OCI-LY3 (cell line): ENCODE measurements around the gene TMEM101.
"Not testable (repeated sequence)": the region's sequence is repeated elsewhere in the genome, so short reads cannot be mapped to it uniquely, and the experiment has no call there.

Experiments
- H2AFZ ChIP-seq: fragments of 200-600, 300-600 bp; shearing (Covaris generic); 2 replicates; pipeline ENCODE4 v1.6.0; 2014; ENCODE audit warnings: antibody characterized with exemption, low read depth, low read length
- H3K27ac ChIP-seq: fragments of 200-600, 300-600 bp; sonication (generic); 2 replicates; pipeline ENCODE4 v1.5.1; 2014; ENCODE audit warnings: mild to moderate bottlenecking, low read length, moderate library complexity, mixed read lengths
- H3K27me3 ChIP-seq: fragments of 200-600, 300-600 bp; sonication (generic); 2 replicates; pipeline ENCODE4 v1.6.1; 2014; ENCODE audit warnings: low read depth, low read length, mixed read lengths
- H3K36me3 ChIP-seq: fragments of 200-600, 300-600 bp; sonication (generic); replicated peaks from 2 replicates; pipeline ENCODE3; 2014; ENCODE audit warnings: low read depth, low read length, mixed read lengths
- H3K4me1 ChIP-seq: fragments of 300-600, 200-600 bp; sonication (generic); 2 replicates; pipeline ENCODE4 v1.6.1; 2014; ENCODE audit warnings: low read length, mixed read lengths
- H3K4me2 ChIP-seq: fragments of 200-600, 300-600 bp; sonication (generic); 2 replicates; pipeline ENCODE4 v1.6.1; 2014; ENCODE audit warnings: low read length, mixed read lengths
- H3K4me3 ChIP-seq: fragments of 300-600, 200-600 bp; sonication (generic); 2 replicates; pipeline ENCODE4 v1.5.1; 2014; ENCODE audit warnings: antibody characterized with exemption, mild to moderate bottlenecking, low read length, moderate library complexity
- H3K79me2 ChIP-seq: fragments of 300-600, 200-600 bp; shearing (Covaris generic); 2 replicates; pipeline ENCODE4 v1.6.1; 2014; ENCODE audit warnings: mild to moderate bottlenecking, low read length, mixed read lengths
- H3K9ac ChIP-seq: fragments of 300-600, 200-600 bp; shearing (Covaris generic); 2 replicates; pipeline ENCODE4 v1.6.0; 2014; ENCODE audit warnings: mild to moderate bottlenecking, low read length, moderate library complexity
- H3K9me3 ChIP-seq: fragments of 200-600, 300-600 bp; shearing (Covaris generic); 2 replicates; pipeline ENCODE4 v1.6.1; 2014; ENCODE audit warnings: low read length, mixed read lengths; ENCODE audit not compliant: insufficient read depth
- H4K20me1 ChIP-seq: fragments of 200-600, 300-600 bp; sonication (generic); 2 replicates; pipeline ENCODE4 v1.6.1; 2016; ENCODE audit warnings: low read length, mixed read lengths; ENCODE audit not compliant: insufficient read depth
- CTCF ChIP-seq: fragments of 200-600, 300-600 bp; sonication (generic); IDR thresholded peaks from 2 replicates; pipeline ENCODE4 v1.5.1; 2014; ENCODE audit warnings: antibody characterized with exemption, low read length, low read depth
- EZH2phosphoT487 ChIP-seq: fragments of 200-600 bp; shearing (Covaris generic); IDR thresholded peaks from 2 replicates; pipeline ENCODE4 v1.6.1; 2018; ENCODE audit warnings: antibody characterized with exemption, mixed run types, low read depth

The TMEM101 gene

GRCh38 chr17:44043272-44043696 is 28.5 kb upstream of the TMEM101 start:
- H3K9me3 ChIP-seq = no peaks in the 10 kb centered on the region
- no peak overlapping the region for H2AFZ ChIP-seq
- H3K79me2 ChIP-seq = peaks cover 75% of the 10 kb centered on the region
- H3K4me3 ChIP-seq = no peak overlapping the region
- no peak for TF ChIP-seq EZH2phosphoT487
- no peak for TF ChIP-seq CTCF
- no peaks in the 10 kb centered on the region for H3K27me3 ChIP-seq
- H3K36me3 ChIP-seq = peaks cover 29% of the 10 kb centered on the region
- no peak overlapping the region for H3K9ac ChIP-seq
- peaks cover 6% of the 10 kb centered on the region; the same call in 1 of the 2 replicates for H3K4me1 ChIP-seq
- peaks cover 23% of the 10 kb centered on the region for H4K20me1 ChIP-seq
- H3K27ac ChIP-seq = no peak overlapping the region
- H3K4me2 ChIP-seq = no peak overlapping the region

- H3K4me2 ChIP-seq = no peak overlapping the region
- no peak overlapping the region for H3K27ac ChIP-seq
- no peaks in the 10 kb centered on the region for H3K9me3 ChIP-seq
- no peak overlapping the region for H3K9ac ChIP-seq
- peaks cover 6% of the 10 kb centered on the region; the same call in 1 of the 2 replicates for H3K4me1 ChIP-seq
- peaks cover 23% of the 10 kb centered on the region for H4K20me1 ChIP-seq
- H3K79me2 ChIP-seq = peaks cover 49% of the 10 kb centered on the region
- H3K4me3 ChIP-seq = no peak overlapping the region
- no peaks in the 10 kb centered on the region for H3K27me3 ChIP-seq
- peaks cover 33% of the 10 kb centered on the region for H3K36me3 ChIP-seq
- no peak overlapping the region for H2AFZ ChIP-seq
- TF ChIP-seq CTCF (no peak), EZH2phosphoT487 (no peak)
Observed at GRCh38 chr17:44039829-44040635, 25.3 kb upstream of the TMEM101 start.

- H3K79me2 ChIP-seq = peaks cover 37% of the 10 kb centered on the region
- no peak overlapping the region for H2AFZ ChIP-seq
- H3K27me3 ChIP-seq = no peaks in the 10 kb centered on the region
- H3K36me3 ChIP-seq = peaks cover 34% of the 10 kb centered on the region
- no peak overlapping the region for H3K4me3 ChIP-seq
- H3K4me2 ChIP-seq = no peak overlapping the region
- no peak overlapping the region for H3K9ac ChIP-seq
- H3K27ac ChIP-seq = no peak overlapping the region
- H3K9me3 ChIP-seq = no peaks in the 10 kb centered on the region
- peaks cover 13% of the 10 kb centered on the region for H3K4me1 ChIP-seq
- TF ChIP-seq CTCF = no peak
- TF ChIP-seq EZH2phosphoT487 = no peak
- H4K20me1 ChIP-seq = peaks cover 17% of the 10 kb centered on the region
Observed at GRCh38 chr17:44038604-44039011, 23.8 kb upstream of the TMEM101 start.

- Histone ChIP-seq H3K36me3 (peaks cover 37% of the 10 kb centered on the region), H3K79me2 (peaks cover 27% of the 10 kb centered on the region), H4K20me1 (peaks cover 14% of the 10 kb centered on the region), H3K4me1 (peaks cover 13% of the 10 kb centered on the region), H3K9me3 (no peaks in the 10 kb centered on the region), H2AFZ (no peak overlapping the region), H3K9ac (no peak overlapping the region), H3K4me2 (no peak overlapping the region), H3K4me3 (no peak overlapping the region), H3K27me3 (no peaks in the 10 kb centered on the region), H3K27ac (no peak overlapping the region)
- no peak for TF ChIP-seq CTCF
- TF ChIP-seq EZH2phosphoT487 = no peak
Observed at GRCh38 chr17:44037471-44037870, 22.7 kb upstream of the TMEM101 start.

GRCh38 chr17:44034688-44035087 is 19.9 kb upstream of the TMEM101 start:
- H3K27me3 ChIP-seq, H3K79me2 ChIP-seq, H3K27ac ChIP-seq, H3K4me2 ChIP-seq, H3K4me1 ChIP-seq, H4K20me1 ChIP-seq, H3K4me3 ChIP-seq, H3K9me3 ChIP-seq, H3K9ac ChIP-seq, H2AFZ ChIP-seq: not testable (repeated sequence)
- peaks cover 43% of the 10 kb centered on the region for H3K36me3 ChIP-seq
